HTR-8/SVneo (cell line): ENCODE results near the gene MARCHF3.
"Not testable (repeated sequence)": the region's sequence is repeated elsewhere in the genome, so short reads cannot be mapped to it uniquely, and the experiment has no call there.

Experiments
- DNase-seq: peaks from one replicate; pipeline ENCODE4 v3.0.0; 2011; ENCODE audit warnings: low spot score, mixed read lengths; ENCODE audit not compliant: insufficient read length
- FAIRE-seq: peaks from 2 replicates; lab custom pipeline; 2011; peaks lifted over from hg19 to GRCh38; lab: Jason Lieb, UNC

MARCHF3 gene

DNA sequence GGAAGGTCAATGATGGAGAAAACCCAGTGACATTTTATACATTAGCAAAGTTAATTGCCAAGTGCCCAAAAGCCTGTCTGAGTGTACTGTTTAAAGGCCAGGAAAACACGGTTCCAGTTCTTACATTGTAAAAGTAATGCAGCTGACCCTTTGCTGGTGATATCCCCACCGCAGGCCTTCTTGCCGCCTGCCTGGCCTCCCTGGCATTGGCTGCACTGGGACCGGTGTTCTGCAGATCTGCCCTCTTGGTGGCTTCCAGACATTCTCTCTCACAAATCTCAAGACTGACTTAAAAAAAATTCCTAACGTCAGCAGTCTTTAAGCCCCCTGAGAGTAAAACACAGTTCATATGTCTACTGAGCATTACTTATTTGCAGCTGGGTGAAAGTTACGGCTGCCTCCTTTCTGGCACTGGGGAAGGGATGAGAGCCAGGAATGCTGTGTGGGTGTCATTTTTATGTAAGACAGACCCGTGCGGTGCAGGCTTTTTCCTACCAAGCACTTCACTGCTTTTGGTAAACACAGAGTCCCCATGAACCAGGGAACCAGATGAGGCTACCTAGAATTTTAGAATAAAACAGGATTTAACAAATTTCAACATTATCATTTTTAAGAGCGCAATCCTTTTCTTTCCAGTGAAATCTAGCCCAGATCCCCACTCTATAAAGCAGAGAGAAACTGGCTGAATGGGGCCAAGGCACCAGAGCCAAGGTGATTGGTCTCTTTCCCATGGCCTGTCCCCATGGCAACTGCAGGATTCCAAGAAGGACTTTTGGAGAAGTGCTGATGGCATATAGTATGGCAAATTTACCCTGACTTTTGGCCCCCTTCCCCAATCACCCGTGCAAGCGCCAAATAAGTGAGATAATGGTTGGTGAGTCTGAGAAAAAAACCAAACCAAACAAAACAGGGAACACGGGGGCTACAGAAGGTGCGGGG, 172.6 kb downstream of the MARCHF3 start:
- FAIRE-seq (no peak), DNase-seq (no peak)

DNA sequence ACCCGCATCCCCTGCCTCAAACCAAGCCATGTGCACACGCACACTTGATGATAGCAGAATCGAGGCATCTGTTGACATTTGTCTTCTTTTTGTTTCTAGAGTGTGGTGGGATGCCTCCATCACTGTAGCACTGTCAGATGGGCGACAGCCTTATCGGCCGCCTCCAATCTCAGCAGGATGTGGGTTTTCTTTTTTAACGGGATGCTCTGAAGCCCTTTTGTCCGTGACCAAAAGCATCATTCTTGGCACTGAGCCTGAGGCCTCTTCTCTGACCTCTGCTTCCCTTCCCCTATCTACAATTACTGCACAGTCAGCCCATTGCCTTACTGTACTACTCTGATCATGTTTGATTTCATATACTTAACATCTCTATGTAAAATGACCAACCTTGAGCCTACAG, 175.1 kb downstream of the MARCHF3 start:
- no peak for FAIRE-seq
- no peak for DNase-seq

DNA sequence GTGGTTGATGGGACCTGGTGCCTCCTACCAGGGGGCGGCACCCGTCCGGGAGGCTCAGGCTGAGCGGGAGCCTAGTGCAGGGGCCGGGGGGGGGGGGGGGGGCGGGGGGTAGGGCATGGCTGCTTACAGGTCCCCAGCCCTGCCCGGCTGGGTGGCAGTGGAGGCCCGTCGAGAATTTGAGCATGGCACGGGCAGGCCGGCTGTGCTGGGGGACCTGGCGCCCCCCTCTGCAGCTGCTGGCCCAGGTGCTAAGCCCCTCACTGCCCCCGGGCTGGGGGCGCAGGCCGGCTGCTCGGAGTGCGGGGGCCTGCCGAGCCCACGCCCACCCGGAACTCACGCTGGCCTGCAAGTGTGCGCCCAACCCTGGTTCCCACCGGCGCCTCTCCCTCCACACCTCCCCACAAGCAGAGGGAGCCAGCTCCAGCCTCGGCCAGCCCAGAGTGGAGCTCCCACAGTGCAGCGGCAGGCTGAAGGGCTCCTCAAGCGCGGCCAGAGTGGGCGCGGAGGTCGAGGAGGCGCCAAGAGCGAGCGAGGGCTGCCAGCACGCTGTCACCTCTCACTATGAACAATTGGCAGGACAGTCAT, 175.7 kb downstream of the MARCHF3 start:
- DNase-seq = no peak

DNA sequence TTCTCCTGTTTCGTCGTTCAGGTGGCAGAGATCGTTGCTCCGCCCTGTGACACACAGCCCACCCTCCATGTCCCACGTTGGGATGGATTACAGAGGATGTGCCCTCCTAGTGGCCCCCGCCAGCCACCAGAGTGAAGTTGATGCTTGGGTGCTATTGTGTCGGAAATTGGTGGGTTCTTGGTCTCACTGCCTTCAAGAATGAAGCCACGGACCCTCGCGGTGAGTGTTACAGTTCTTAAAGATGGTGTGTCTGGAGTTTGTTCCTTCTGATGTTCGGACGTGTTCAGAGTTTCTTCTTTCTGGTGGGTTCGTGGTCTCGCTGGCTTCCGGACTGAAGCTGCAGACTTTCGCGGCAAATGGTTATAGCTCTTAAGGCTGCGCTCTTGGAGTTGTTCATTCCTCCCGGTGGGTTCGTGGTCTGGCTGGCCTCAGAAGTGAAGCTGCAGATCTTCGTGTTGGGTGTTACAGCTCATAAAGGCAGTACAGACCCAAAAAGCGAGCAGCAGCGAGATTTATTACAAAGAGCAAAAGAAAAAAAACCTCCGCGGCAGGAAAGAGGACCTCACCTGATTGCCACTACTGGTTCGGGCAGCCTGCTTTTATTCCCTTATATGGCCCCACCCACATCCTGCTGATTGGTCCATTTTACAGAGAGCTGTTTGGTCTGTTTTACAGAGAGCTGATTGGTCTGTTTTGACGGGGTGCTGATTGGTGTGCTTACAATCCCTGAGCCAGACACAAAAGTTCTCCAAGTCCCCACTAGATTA, 176.6 kb downstream of the MARCHF3 start:
- not testable (repeated sequence) for FAIRE-seq, DNase-seq

More for the DNA sequence above, 175.7 kb downstream of the MARCHF3 start:
- FAIRE-seq = no peak

DNA sequence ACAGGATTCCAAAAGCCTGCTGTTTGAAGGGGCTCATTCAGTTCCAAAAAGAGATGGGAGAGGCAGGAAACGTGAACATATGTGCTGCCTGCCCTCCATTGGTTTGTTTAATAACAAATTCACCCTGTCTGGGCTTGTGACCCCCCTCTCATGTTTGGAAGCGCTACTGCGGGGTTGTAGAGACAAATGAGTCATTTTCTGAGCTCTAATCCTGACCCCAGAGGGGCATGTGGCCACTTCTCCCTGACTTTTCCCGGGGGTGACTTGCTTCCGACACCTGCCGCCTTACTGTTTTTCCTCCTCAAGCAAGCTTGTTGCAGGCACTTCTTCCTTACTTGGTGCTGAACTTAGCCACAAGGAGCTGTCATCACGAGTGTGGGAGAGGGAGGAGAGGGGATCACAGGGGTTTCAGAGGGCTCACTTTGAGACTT, 177.5 kb downstream of the MARCHF3 start:
- FAIRE-seq = no peak
- DNase-seq = no peak

DNA sequence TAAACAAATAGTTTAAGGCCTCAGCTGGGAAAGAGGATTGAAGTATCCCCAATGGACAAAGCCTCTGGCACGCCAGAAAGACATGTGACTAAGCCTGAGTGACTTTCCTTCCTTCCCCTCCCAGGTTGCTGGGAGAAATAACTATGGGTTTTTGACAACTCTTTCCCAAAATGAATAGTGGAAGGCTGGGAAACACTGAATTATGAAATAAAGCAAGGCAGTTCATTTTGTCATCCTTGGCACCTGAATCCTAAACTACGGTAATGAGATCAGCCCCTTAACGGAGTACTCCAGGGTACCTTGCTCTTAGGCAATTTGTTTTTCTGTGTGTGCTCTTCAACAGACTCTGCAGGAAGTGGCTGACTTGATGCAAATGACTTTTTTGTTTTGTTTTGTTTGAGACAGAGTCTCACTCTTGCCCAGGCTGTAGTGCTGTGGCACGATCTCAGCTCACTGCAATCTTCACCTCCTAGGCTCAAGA, 178.2 kb downstream of the MARCHF3 start:
- no peak for DNase-seq
- no peak for FAIRE-seq

DNA sequence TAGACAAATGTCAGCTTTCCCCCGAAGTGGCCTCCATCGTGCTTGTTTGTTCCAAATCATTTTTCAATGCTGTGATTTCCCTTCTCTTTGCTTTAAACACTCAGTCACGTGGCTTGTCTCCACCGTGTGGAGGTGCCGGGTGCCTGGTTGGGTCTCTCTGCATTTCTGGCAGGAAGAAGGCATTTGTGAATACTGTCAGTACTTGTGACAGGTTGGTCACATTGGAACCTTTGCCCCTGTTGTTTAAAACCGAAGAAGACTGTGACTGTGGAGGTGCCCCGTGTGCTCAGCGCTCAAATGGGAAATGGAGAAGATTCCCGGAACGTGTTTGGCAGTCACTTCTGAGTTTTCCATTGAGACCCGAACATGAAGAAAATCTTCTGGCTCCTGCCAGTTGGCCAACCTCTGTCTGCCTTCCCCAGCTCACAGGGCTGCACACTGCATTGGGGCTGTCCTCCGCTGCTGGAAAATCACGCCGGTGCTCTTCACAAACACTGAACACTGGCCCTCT, 178.8 kb downstream of the MARCHF3 start:
- DNase-seq (no peak), FAIRE-seq (no peak)

DNA sequence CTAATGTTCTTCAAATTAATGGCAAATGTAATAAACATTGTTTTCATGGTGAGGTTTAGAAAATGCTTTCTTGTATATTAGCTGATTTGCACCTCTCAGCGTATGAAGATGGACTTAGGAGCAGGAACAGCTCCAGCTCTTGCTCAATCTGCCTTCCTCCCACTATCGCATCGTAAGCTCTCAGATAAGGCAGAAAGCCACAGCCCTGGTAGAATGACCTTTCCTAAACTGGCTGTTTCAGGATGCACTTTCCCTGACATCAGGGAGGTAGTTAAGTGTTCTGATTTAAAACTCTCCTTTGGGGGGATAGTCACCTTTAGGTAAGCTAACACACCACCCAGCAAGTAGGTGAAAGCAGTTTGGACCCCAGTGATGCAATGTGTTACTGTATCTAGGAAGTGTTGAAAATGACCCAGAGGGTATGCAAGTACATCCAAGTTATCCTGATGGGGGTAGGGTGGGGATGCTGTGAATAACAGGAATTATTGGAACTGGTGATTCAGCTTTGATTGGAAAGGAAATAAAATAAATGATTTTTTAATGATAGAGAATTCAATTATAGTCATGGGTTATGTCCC, 181.2 kb downstream of the MARCHF3 start:
- DNase-seq = no peak
- FAIRE-seq = no peak

DNA sequence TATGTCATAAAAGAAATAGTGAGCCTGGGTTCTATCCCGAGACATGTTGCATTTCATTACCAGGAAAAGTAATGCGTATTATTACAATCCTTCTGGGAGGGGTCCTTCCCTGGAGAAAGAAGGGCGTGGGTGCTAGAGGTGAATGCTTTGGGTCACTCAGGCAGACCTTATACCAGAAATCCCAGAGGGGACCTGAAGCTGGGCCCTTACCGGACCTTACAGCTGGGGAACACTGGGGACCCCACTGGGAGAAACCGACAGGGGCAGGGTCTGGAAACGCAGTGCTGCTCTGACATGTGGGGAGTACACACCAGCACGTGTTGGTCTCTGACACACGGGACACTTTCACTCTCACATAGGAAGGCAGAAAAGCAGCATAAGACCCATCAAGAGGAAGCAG, 182.1 kb downstream of the MARCHF3 start:
- FAIRE-seq = no peak
- DNase-seq = no peak

DNA sequence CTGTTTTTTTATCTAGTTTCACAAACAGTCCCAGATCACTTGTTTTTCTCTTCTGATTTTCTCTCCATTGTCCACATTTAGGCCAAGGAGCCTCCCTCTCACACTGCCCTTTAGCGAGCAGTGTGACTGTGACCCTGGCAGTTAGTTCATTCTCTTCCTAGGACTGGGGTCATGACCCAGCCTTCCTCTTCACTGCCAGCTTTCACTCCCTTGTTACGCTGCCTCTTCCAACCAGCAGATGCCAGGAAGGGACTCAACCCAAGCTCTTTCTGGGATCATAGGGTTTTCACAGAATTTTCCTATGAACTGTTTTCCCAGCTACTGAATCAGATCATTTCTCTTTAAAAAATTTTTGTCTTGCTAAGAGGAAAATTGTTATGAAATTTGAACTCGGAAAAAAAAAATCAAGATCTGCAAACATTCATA, 182.5 kb downstream of the MARCHF3 start:
- FAIRE-seq = no peak

DNA sequence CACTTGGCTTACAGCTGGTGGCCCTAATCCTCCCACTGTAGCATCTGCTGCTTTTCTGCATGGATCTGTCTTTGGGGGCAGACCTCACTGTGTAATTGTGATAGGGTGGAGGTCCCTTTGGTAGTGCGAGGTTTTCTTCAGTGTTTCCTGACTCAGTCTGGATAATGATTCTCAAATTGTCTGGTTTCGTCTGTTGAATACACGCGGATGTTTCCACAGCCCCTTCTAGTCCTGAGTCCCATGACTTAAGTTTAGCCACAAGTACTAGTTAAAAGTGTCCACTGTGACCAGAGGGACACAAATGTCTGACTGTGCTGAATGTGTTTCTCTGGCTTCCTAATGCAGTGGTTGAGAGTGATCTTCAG, 182.9 kb downstream of the MARCHF3 start:
- DNase-seq = no peak

More for the DNA sequence above, 182.5 kb downstream of the MARCHF3 start:
- no peak for DNase-seq

DNA sequence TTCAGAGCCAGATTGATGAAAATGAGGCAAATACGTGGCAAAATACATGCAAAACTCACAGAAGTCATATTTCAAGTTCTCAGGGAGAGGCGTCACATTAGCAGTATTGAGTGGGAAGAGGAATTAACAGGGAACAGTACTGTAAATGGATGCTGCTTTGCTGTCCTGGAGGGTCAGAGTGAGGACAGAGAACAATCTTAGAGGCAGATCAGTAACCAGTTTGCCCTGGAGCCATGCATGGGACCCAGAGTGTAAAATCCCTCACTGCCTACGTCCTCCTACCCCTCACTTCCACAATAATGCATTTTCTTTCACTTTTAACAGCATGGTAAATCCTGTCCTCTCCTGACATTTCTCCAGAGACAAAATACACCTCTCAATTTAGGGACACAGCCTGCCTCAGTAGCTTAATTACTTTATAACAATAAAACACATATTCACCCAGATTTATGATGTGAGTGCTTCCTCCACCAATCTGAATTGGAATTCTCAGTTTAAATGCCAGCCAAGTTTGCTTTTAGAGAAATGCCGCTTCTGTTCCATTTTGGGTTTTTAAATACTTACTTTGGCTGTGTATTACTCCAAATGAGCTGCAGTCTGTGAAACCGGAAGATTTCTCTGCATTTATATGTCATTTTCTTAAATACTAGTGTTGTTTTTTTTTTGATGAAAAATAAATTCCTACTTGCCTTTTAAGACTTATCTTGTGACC, 183.5 kb downstream of the MARCHF3 start:
- FAIRE-seq = no peak
- DNase-seq = no peak

More for the DNA sequence above, 182.9 kb downstream of the MARCHF3 start:
- FAIRE-seq = no peak

DNA sequence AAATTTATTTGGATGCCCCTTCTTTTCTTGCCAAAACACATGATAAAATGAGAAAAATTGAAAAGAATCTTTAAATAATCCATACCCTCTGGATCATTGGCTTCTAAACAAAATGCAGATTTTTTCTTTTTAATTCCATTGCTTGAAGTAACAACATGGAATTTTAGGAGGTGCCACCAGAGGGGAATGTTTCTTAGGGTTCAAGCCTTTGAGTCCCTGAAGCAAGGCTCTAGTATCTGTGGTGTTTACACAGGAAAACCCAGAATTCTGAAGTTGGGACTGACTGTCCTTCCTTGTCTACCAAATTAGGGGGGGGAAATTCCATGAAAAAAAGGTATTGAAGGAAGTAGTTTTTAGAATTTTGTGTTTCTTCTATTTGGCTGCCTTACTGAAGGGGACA, 184.0 kb downstream of the MARCHF3 start:
- FAIRE-seq = no peak
- DNase-seq = peak; percentile 29

DNA sequence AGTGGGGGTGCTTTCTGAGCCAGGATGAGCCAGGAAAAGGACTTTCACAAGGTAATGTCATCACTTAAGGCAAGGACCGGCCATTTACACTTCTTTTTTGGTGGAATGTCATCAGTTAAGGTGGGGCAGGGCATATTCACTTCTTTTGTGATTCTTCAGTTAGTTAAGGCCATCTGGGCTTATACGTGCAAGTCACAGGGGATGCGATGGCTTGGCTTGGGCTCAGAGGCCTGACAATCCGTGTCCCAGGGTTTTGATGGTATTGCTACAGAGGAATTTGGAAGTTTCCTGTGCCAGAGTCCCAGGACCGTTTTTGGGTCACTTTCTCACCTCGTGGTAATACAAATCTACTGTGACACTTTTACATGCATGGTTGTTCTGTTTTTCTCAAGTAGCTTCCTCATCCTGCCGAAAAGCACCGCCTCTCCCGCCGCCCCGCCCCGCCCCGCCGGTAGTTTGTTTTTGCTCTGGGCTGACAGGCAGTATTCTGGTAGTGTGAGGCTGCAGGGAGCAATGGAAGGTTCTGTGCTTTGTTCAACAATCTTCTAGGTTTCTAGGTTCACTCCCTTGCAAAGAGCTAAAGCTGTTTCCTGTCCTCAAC, 184.8 kb downstream of the MARCHF3 start:
- FAIRE-seq, DNase-seq: not testable (repeated sequence)

DNA sequence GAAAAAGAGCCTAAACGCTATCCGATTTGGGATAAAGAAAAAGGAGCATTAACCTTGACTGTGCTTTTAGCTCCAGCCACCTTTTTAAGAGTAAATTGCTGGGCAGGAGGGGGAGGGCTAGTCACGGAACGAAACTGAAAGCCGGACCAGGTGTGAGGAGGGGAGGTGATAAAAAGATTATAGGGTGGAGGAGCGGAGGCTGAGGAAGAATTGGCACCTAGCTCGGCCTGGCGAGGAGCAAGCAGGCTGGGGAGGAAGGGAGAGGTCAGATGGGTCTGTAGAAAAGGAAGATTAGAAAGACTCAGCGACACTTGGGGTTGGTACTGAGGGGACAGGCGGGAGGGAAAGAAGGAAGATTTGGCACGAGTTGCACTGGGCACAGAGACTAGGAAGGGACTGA, 187.0 kb downstream of the MARCHF3 start:
- FAIRE-seq, DNase-seq: not testable (repeated sequence)

DNA sequence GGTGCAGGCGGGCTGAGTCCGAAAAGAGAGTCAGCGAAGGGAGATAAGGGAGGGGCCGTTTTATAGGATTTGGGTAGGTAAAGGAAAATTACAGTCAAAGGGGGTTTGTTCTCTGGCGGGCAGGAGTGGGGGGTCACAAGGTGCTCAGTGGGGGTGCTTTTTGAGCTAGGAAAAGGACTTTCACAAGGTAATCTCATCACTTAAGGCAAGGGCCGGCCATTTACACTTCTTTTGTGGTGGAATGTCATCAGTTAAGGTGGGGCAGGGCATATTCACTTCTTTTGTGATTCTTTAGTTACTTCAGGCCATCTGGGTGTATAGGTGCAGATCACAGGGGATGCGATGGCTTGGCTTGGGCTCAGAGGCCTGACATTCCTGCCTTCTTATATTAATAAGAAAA, 191.0 kb downstream of the MARCHF3 start:
- FAIRE-seq, DNase-seq: not testable (repeated sequence)

DNA sequence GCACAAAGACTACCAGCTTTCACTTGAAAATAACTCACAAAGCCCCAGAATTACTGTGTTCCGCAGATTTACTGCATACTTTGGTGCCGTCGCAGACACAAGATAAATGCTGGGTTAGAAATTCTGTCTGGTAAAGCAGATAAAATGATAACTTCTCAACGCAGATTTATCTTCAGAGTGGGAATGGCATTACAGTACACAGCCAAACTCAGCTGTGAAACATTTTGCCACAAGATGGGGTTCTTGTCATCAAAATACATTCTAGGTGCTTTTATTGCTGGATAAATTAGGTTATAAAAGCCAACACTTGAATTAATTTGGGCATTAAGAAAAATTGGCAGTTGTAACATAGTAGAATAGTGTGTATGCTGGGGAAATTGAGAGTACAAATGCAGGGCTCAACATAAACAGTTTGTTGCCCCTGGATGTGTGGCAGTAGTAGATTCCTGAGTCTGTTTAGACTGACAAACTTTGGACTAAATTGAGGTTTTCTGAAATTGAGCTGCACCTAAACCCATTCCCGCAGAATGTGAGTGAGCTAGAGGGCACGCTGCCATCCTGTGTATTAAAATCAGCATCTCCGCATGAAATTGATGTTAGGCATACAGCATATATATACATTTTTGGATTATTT, 192.3 kb downstream of the MARCHF3 start:
- no peak for DNase-seq
- no peak for FAIRE-seq

DNA sequence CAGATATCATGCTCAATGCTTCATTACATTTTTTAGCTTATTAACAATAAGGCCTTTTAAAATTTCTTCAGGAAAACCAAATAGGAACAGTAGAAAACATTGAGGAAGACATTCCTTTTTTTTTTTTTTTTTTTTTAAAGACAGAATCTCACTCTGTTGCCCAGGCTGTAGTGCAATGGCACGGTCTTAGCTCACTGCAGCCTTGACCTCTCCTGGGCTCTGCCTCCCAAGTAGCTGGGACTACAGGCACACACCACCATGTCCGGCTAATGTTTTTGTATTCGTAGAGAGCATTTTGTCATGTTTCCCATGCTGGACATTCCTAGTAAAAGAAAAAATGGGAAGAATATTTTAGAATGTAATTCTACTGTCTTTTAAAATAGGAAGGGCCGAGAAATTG, 193.1 kb downstream of the MARCHF3 start:
- FAIRE-seq (no peak), DNase-seq (no peak)
